Epithelial cell of esophagus (primary cell): Measurements from ENCODE around the gene HAO1.

Experiments
- DNase-seq: peaks from one replicate; pipeline ENCODE4 v3.0.0; 2010; ENCODE audit warnings: low read depth
- H3K4me3 ChIP-seq: 2 replicates; pipeline ENCODE4 v1.5.1; 2011; ENCODE audit warnings: mild to moderate bottlenecking, low read length, control low read depth
- CTCF ChIP-seq: IDR thresholded peaks from 2 replicates; pipeline ENCODE4 v1.5.1; 2011; ENCODE audit warnings: low read depth, mild to moderate bottlenecking, low read length, control low read depth, inconsistent platforms; ENCODE audit not compliant: insufficient read depth; ENCODE audit errors: missing control alignments

Gene HAO1

GRCh38 chr20:7950387-7950786 lies 10.1 kb upstream of the HAO1 start:
- TF ChIP-seq CTCF, result no peak
- H3K4me3 ChIP-seq, result no peak overlapping the region
- DNase-seq, result no peak

- TF ChIP-seq CTCF, result no peak
Measured at GRCh38 chr20:7943891-7944290, 3.6 kb upstream of the HAO1 start.

GRCh38 chr20:7939663-7940062 lies 595 bp downstream of the HAO1 start:
- no peak for DNase-seq
- no peak overlapping the region for H3K4me3 ChIP-seq
- no peak for TF ChIP-seq CTCF

More at GRCh38 chr20:7943891-7944290, 3.6 kb upstream of the HAO1 start:
- no peak for DNase-seq
- no peak overlapping the region for H3K4me3 ChIP-seq

- no peak overlapping the region for H3K4me3 ChIP-seq
- DNase-seq, result no peak
- no peak for TF ChIP-seq CTCF
Measured at GRCh38 chr20:7938058-7938457, 2.2 kb downstream of the HAO1 start.

- H3K4me3 ChIP-seq, result no peak overlapping the region
- DNase-seq, result no peak
- no peak for TF ChIP-seq CTCF
Measured at GRCh38 chr20:7937328-7937727, 2.9 kb downstream of the HAO1 start.

GRCh38 chr20:7935027-7935551 lies 5.2 kb downstream of the HAO1 start:
- no peak for DNase-seq
- H3K4me3 ChIP-seq, result no peak overlapping the region
- TF ChIP-seq CTCF, result no peak

GRCh38 chr20:7933346-7933745 lies 6.9 kb downstream of the HAO1 start:
- H3K4me3 ChIP-seq, result no peak overlapping the region
- no peak for TF ChIP-seq CTCF
- no peak for DNase-seq
